Epithelial cell of esophagus (primary cell): ENCODE data around the gene CCBE1.

Experiments used
- DNase-seq: peaks from one replicate; pipeline ENCODE4 v3.0.0; 2010; ENCODE audit warnings: low read depth
- H3K4me3 ChIP-seq: 2 replicates; pipeline ENCODE4 v1.5.1; 2011; ENCODE audit warnings: mild to moderate bottlenecking, low read length, control low read depth
- TF ChIP-seq, protein P1 (sequence below): IDR thresholded peaks from 2 replicates; pipeline ENCODE4 v1.5.1; 2011; ENCODE audit warnings: low read depth, mild to moderate bottlenecking, low read length, control low read depth, inconsistent platforms; ENCODE audit not compliant: insufficient read depth; ENCODE audit errors: missing control alignments

Gene CCBE1

GRCh38 chr18:59605633-59606192 lies 91.5 kb downstream of the CCBE1 start:
- no peak for DNase-seq
- TF ChIP-seq, protein P1, sequence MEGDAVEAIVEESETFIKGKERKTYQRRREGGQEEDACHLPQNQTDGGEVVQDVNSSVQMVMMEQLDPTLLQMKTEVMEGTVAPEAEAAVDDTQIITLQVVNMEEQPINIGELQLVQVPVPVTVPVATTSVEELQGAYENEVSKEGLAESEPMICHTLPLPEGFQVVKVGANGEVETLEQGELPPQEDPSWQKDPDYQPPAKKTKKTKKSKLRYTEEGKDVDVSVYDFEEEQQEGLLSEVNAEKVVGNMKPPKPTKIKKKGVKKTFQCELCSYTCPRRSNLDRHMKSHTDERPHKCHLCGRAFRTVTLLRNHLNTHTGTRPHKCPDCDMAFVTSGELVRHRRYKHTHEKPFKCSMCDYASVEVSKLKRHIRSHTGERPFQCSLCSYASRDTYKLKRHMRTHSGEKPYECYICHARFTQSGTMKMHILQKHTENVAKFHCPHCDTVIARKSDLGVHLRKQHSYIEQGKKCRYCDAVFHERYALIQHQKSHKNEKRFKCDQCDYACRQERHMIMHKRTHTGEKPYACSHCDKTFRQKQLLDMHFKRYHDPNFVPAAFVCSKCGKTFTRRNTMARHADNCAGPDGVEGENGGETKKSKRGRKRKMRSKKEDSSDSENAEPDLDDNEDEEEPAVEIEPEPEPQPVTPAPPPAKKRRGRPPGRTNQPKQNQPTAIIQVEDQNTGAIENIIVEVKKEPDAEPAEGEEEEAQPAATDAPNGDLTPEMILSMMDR, result no peak
- no peak overlapping the region for H3K4me3 ChIP-seq

DNA sequence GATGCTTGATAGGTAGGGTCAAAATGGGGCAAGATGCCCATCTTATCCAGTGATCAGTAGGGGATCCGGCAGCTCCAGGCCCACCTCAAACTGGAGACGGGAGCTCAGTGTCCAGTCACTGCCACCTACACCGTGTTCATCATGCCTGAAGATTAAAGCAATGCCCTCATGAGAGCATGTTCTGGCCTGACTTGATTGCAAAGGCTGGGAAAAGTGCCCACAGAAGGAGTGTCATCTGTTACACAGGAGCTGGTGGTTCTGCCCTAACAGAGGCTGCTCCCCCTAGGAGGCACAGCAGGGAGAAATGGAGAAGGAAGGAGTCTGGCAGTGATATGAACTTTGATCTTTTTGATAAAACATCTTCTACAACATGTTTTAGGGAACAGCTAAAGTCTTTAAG lies 92.3 kb downstream of the CCBE1 start:
- no peak overlapping the region for H3K4me3 ChIP-seq
- peak; percentile 92 for DNase-seq
- TF ChIP-seq, protein P1, result peak; percentile 32

DNA sequence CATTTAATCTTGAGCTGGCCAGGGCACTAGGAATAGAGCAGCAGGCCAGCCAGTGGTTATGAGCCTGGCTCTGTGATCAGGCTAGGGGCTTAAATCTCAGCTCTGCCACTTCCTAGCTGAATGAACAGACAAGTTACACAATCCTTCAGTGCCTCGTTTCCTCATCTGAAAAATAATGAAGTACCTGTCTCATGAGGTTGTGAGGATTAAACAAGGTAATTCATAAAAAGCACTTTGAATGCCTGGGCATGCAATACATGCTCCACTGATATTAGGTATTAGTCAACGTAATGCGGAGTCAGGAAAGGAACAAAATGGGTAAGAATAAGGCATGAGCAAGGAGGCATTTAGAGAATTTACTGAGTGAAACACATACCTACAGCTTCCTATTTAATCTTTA lies 100.2 kb downstream of the CCBE1 start:
- TF ChIP-seq, protein P1, result no peak
- H3K4me3 ChIP-seq, result no peak overlapping the region
- DNase-seq, result peak; percentile 65

GRCh38 chr18:59593291-59593717 lies 103.9 kb downstream of the CCBE1 start:
- H3K4me3 ChIP-seq, result no peak overlapping the region
- TF ChIP-seq, protein P1, result no peak
- no peak for DNase-seq

GRCh38 chr18:59592624-59593023 lies 104.6 kb downstream of the CCBE1 start:
- no peak overlapping the region for H3K4me3 ChIP-seq
- TF ChIP-seq, protein P1, result no peak
- DNase-seq, result no peak

DNA sequence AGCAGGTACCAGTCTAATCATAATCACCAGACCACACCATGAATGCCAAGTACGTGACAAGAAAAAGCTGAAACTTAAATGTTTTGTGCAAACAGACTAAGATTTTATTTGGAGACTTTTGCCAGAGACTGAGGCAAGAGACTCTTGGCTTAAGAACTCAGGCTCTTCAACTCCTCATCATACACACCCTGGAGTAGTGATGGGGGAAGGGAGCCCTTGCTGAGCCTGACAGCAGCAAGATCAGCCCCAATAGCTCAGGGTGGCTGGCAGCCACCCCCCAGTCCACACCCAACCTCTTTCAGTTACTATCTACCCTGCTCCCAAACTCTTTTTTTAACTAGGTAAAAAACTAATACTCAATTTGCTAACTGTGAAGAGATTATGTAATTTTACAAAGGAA lies 114.8 kb downstream of the CCBE1 start:
- no peak overlapping the region for H3K4me3 ChIP-seq
- no peak for DNase-seq
- TF ChIP-seq, protein P1, result no peak

DNA sequence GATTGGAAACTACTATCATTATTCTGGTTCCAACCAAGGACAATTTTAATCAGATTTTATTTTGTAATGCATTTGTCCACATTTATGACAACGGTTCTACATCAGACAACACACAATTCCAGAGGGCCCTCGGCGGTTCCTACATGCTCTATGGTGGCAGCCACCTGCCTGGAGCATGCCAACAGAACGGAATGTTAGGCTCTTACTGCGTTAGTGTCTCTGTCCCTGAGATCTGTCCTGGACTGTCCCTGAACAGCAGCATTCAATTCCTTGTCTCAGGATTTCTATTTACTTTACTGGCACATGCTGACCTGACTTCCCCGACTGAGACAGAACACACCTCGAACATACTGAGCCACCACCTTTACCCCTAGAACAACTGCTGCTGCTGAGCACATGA lies 117.7 kb downstream of the CCBE1 start:
- no peak for DNase-seq
- TF ChIP-seq, protein P1, result no peak
- H3K4me3 ChIP-seq, result no peak overlapping the region
